Upper lobe of left lung (tissue), 6 donors: Measurements from ENCODE around the gene ACP5. TPM values are rescaled to one million over a fixed set of nuclear protein-coding genes. Genes with fewer than 3 reads are reported as not detected.

Experiments used
- ATAC-seq, 2 donors: fragments of 200-7000 bp; cut with Tn5 transposase; one replicate each; pipeline ENCODE4 v1.9.1; 2022; ENCODE audit warnings: mild to moderate bottlenecking in 2 of 2, moderate library complexity in 2 of 2; ENCODE audit not compliant: low FRiP score in 2 of 2
- DNase-seq, 2 donors: peaks; one replicate each; pipeline ENCODE4 v3.0.0-alpha.2; 2019 to 2020
- H3K27ac ChIP-seq, 4 donors: fragments of 200-600 bp; sonication (generic); one replicate each; pipeline ENCODE4 v1.5.1; 2016 to 2019
- H3K27me3 ChIP-seq, 4 donors: fragments of 200-600 bp; sonication (generic); one replicate each; pipeline ENCODE4 v1.5.1; 2017 to 2019
- H3K36me3 ChIP-seq, 4 donors: fragments of 200-600 bp; sonication (generic); one replicate each; pipeline ENCODE4 v1.5.1; 2016 to 2019
- H3K4me1 ChIP-seq, 4 donors: fragments of 200-600 bp; sonication (generic); one replicate each; pipeline ENCODE4 v1.5.1; 2018 to 2019
- H3K4me3 ChIP-seq, 4 donors: fragments of 200-600 bp; sonication (generic); one replicate each; pipeline ENCODE4 v1.5.1; 2017 to 2019; ENCODE audit warnings: mild to moderate bottlenecking in 2 of 4, moderate library complexity in 1 of 4
- H3K9me3 ChIP-seq, 4 donors: fragments of 200-600 bp; sonication (generic); one replicate each; pipeline ENCODE4 v1.5.1; 2018 to 2019
- EP300 ChIP-seq, 4 donors: sonication (generic); formaldehyde crosslinking; IDR thresholded peaks; one replicate each; pipeline ENCODE4 v1.5.1; 2017; ENCODE audit warnings: antibody characterized with exemption in 4 of 4, control low read depth in 2 of 4
- POLR2A ChIP-seq, 4 donors: fragments of 450-650 bp; IDR thresholded peaks; one replicate each; pipeline ENCODE4 v1.5.1; 2016 to 2017; ENCODE audit warnings: antibody characterized with exemption in 4 of 4, mild to moderate bottlenecking in 2 of 4
- POLR2AphosphoS5 ChIP-seq, 2 donors: sonication (generic); formaldehyde crosslinking; IDR thresholded peaks; one replicate each; pipeline ENCODE4 v1.5.1; 2017; ENCODE audit warnings: antibody characterized with exemption in 2 of 2
- WGBS, 2 donors: methylation state at CpG; one replicate each; pipeline ENCODE4 v1.1.5; 2017 to 2018; 5-methylcytosine and 5-hydroxymethylcytosine counted together
- total RNA-seq, 6 donors: library from RNA; depleted of rRNA in 4 of 6; stranded (reverse); fragments of >200 nt in 4 of 6; gene quantifications; one replicate each; pipeline versions ENCODE4 v1.1.0 to v1.2.1, GENCODE V29; 2016 to 2021
- TF ChIP-seq, protein P1 (sequence below), 6 experiments: fragments of 450-650 bp in 4 of 6; fragments of 200-600 bp in 2 of 6; sonication (generic) in 2 of 6; IDR thresholded peaks; one replicate each; pipeline ENCODE4 v1.5.1; 2016 to 2019; ENCODE audit warnings: antibody characterized with exemption in 6 of 6
- donor health status: DM: no; HTN: no; CAD: no; lungs with moderate emphysema.
- donor health status: DM: no; HTN: yes; CAD: no; lungs with severe emphysema.

Gene ACP5
- total RNA-seq, 6 donors from 2014 or later = 169 to 650 (median 349) TPM

DNA sequence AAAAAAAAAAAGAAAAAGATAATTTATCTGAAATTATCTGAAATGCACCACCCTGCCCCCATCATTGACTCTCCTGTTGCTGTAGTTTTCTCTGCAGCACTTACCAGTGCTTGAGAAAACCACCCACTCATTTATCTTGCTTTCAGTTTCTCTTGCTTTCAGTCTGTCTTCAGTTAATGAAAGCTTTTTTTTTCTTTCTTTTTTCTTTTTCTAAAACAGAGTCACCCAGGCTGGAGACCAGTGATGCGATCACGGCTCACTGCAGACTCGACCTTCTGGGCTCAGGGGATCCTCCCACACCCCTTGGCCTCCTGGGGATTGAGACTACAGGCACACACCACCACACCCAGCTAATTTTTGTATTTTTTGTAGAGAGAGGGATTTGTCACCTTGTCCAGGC is 4.3 kb upstream of the ACP5 start:
- H3K36me3 ChIP-seq = no peaks in the 10 kb centered on the region
- peaks cover 0 to 4% (median 0%) of the 10 kb centered on the region in 4 donors for H3K27me3 ChIP-seq
- peak overlapping the region; percentile 57 to 86 (median 82) for H3K27ac ChIP-seq
- ATAC-seq = peak in 1 of 2 donors; percentile 49
- H3K9me3 ChIP-seq = no peaks in the 10 kb centered on the region
- no peak overlapping the region for H3K4me3 ChIP-seq
- WGBS, 2 donors = 31 to 43% methylated on average over 3 of the region's 3 CpGs
- peaks cover 37 to 46% (median 39%) of the 10 kb centered on the region in 4 donors for H3K4me1 ChIP-seq
- TF ChIP-seq EP300 (IDR thresholded peaks at IDR 0.05) = no peak
- TF ChIP-seq, protein P1, sequence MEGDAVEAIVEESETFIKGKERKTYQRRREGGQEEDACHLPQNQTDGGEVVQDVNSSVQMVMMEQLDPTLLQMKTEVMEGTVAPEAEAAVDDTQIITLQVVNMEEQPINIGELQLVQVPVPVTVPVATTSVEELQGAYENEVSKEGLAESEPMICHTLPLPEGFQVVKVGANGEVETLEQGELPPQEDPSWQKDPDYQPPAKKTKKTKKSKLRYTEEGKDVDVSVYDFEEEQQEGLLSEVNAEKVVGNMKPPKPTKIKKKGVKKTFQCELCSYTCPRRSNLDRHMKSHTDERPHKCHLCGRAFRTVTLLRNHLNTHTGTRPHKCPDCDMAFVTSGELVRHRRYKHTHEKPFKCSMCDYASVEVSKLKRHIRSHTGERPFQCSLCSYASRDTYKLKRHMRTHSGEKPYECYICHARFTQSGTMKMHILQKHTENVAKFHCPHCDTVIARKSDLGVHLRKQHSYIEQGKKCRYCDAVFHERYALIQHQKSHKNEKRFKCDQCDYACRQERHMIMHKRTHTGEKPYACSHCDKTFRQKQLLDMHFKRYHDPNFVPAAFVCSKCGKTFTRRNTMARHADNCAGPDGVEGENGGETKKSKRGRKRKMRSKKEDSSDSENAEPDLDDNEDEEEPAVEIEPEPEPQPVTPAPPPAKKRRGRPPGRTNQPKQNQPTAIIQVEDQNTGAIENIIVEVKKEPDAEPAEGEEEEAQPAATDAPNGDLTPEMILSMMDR (IDR thresholded peaks at IDR 0.05) = no peak
- TF ChIP-seq POLR2A (IDR thresholded peaks at IDR 0.05) = no peak
- no peak for DNase-seq

DNA sequence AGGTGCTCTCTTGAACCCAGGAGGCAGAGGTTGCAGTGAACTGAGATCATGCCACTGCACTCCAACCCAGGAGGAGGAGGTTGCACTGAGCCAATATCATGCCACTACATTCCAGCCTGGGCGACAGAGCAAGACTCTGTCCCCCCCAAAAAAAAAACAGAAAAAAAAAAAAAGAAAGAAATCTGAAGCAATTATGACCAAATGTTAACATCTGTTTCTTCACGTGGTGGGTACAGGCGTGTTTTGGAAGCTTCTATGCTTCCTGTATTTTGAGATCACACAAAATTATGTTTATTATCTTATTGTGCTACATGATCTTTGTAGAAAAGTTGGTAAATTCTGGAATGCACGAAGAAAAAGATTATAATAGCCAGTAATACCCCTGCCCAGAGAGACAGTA is 2.7 kb upstream of the ACP5 start:
- 59 to 62% methylated on average over 4 of the region's 4 CpGs for WGBS, 2 donors
- TF ChIP-seq POLR2A (IDR thresholded peaks at IDR 0.05) = no peak
- TF ChIP-seq POLR2AphosphoS5 (IDR thresholded peaks at IDR 0.05) = no peak
- no peak for TF ChIP-seq EP300 (IDR thresholded peaks at IDR 0.05)
- TF ChIP-seq, protein P1 (IDR thresholded peaks at IDR 0.05) = no peak
- Histone ChIP-seq H3K27ac (peak overlapping the region in 2 of 4 donors; percentile 86 to 91), H3K4me3 (no peak overlapping the region), H3K4me1 (peaks cover 37 to 46% (median 39%) of the 10 kb centered on the region in 4 donors), H3K9me3 (no peaks in the 10 kb centered on the region), H3K27me3 (peaks cover 0 to 4% (median 0%) of the 10 kb centered on the region in 4 donors), H3K36me3 (no peaks in the 10 kb centered on the region)
- DNase-seq (no peak), ATAC-seq (no peak)

DNA sequence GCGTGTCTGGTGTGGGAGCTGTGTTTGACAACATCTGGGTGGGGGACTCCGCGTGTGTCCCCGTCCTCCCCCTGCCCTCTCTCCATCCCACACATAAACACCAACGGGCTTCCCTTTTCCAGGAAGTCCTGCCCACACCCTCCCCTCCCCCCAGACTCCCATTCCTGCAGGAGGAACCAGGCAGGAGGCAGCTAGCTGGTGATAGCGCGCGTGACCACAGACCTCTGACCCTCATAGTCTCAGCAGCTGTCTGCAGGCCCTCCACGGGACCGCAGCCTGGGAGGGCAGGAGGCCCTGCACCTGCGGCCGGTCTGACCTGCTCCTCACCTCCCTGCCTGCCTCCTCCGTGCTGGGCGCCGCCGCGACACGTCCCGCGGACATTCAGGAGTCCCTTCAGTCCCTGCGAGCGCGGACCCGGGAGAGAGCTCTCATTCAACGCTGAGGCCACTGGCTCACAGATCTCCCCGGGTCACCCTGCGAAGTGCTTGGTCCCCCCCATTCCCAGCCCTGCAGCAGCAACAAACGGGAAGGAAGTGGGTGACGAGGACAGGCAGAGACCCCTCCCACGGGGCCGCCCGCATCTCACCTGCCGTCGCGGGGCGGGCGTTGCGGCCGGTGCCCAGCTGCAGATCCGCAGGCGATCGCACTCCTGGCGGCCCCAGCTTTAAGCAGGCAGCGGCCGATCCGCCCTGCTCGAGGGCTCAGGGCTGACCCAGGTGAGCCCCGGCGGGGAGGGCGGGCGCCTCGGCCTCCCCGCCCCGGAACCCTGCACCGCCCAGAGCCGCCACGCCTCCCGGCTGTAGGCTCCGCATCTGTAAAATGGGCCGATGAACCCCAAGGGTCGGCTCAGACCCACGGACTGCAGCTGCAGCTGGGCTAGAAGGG is 1.1 kb upstream of the ACP5 start:
- Histone ChIP-seq H3K4me3 (peak overlapping the region; percentile 35 to 61 (median 54)), H3K36me3 (peaks cover 0 to 4% (median under 1%) of the 10 kb centered on the region in 4 donors), H3K4me1 (peaks cover 37 to 46% (median 39%) of the 10 kb centered on the region in 4 donors), H3K27ac (peak overlapping the region; percentile 13 to 91 (median 70)), H3K27me3 (peaks cover 0 to 4% (median 0%) of the 10 kb centered on the region in 4 donors), H3K9me3 (no peaks in the 10 kb centered on the region)
- ATAC-seq (peak; percentile 47 to 64), DNase-seq (peak; percentile 86 to 89)
- WGBS, 2 donors = 15 to 40% methylated on average over 5 to 55 of the region's 62 CpGs
- TF ChIP-seq POLR2AphosphoS5 (IDR thresholded peaks at IDR 0.05) (peak in 1 of 2 donors; percentile 76), EP300 (IDR thresholded peaks at IDR 0.05) (peak in 2 of 4 donors; percentile 22 to 60), POLR2A (IDR thresholded peaks at IDR 0.05) (peak in 1 of 4 donors; percentile 82)
- TF ChIP-seq, protein P1 (IDR thresholded peaks at IDR 0.05) = no peak

DNA sequence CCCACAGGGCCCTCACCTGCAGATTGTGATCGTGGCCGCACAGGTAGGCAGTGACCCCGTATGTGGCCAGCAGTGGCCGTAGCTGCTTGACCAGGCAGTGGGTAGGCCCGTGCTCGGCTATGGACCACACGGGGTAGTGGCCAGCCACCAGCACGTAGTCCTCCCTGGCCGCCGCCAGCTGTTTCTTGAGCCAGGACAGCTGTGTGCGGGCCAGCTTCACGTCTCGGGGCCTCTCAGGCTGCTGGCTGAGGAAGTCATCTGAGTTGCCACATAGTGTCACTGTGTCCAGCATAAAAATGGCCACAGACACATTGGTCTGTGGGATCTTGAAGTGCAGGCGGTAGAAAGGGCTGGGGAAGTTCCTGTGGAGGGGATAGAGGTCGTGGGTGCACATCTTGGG is 1.2 kb downstream of the ACP5 start:
- no peak for ATAC-seq
- Histone ChIP-seq H3K27ac (peak overlapping the region; percentile 3 to 91 (median 60)), H3K4me3 (peak overlapping the region in 3 of 4 donors; percentile 53 to 61 (median 55)), H3K36me3 (peaks cover 0 to 4% (median under 1%) of the 10 kb centered on the region in 4 donors), H3K9me3 (no peaks in the 10 kb centered on the region), H3K4me1 (peaks cover 25 to 38% (median 28%) of the 10 kb centered on the region in 4 donors), H3K27me3 (peaks cover 0 to 4% (median 0%) of the 10 kb centered on the region in 4 donors)
- 66 to 78% methylated on average over 6 to 15 of the region's 15 CpGs for WGBS, 2 donors
- peak; percentile 40 to 85 for DNase-seq
- TF ChIP-seq, protein P1 (IDR thresholded peaks at IDR 0.05) = no peak
- TF ChIP-seq POLR2A (IDR thresholded peaks at IDR 0.05) (peak in 1 of 4 donors; percentile 35), EP300 (IDR thresholded peaks at IDR 0.05) (no peak), POLR2AphosphoS5 (IDR thresholded peaks at IDR 0.05) (peak in 1 of 2 donors; percentile 36)
